Suprapubic skin (tissue), 3 donors: ENCODE data around the gene VSTM2B.

Source experiments
- EP300 ChIP-seq: sonication (generic); formaldehyde crosslinking; IDR thresholded peaks from one replicate; pipeline ENCODE4 v1.6.1; 2017; ENCODE audit warnings: antibody characterized with exemption
- POLR2A ChIP-seq, 2 donors: fragments of 450-650 bp; IDR thresholded peaks; one replicate each; pipeline ENCODE4 v1.6.1; 2017; ENCODE audit warnings: antibody characterized with exemption in 2 of 2, mild to moderate bottlenecking in 2 of 2, moderate library complexity in 2 of 2
- TF ChIP-seq, protein P1 (sequence below), 2 donors: fragments of 200-600 bp in 1 of 2; fragments of 450-650 bp in 1 of 2; sonication (generic) in 1 of 2; IDR thresholded peaks; one replicate each; pipeline ENCODE4 v1.5.1; 2016 to 2019; ENCODE audit warnings: antibody characterized with exemption in 2 of 2, mild to moderate bottlenecking in 1 of 2, moderate library complexity in 1 of 2

DNA sequence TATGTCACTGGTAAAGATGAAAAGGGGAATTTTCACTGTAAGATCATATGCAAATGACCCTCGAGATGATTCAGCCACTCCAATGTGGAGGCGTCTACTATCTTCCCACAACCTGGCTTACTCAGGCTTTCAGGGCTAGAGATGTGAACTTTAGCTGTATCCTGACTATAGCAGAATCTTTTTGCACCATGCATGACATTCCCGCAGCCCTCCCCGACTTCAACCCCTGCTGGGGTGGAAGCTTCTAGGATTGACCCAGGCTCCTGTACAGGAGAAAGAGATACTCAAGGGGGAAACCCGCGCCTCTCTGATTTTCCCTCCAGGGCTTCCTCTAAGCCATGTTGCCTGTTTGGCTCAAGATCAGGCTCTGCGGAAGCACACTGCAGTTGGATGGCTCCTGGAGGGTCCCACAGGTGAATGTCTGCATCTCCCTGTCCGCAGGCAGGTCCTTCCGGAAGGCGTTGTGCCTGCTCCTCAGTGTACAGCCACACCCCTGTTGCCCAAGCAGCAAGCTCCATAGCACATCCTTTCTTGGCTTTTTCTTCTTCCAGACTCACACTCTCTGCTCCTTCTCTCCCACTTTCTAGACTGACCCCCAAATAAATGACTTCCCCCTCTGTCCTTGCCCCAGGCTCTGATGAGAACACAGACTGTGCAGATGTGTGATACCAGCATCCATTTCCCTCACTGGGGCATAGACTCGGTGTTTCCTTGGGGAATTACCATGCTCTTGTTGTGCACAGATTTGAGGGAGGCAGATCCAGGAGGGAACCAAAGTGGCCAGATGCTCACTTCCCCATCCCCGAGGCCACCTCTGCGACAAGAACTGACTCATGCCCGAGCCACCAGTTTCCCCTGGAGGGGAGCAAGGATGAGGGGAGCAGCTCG, 51.2 kb downstream of the VSTM2B start:
- TF ChIP-seq, protein P1, sequence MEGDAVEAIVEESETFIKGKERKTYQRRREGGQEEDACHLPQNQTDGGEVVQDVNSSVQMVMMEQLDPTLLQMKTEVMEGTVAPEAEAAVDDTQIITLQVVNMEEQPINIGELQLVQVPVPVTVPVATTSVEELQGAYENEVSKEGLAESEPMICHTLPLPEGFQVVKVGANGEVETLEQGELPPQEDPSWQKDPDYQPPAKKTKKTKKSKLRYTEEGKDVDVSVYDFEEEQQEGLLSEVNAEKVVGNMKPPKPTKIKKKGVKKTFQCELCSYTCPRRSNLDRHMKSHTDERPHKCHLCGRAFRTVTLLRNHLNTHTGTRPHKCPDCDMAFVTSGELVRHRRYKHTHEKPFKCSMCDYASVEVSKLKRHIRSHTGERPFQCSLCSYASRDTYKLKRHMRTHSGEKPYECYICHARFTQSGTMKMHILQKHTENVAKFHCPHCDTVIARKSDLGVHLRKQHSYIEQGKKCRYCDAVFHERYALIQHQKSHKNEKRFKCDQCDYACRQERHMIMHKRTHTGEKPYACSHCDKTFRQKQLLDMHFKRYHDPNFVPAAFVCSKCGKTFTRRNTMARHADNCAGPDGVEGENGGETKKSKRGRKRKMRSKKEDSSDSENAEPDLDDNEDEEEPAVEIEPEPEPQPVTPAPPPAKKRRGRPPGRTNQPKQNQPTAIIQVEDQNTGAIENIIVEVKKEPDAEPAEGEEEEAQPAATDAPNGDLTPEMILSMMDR (IDR thresholded peaks at IDR 0.05): no peak
- TF ChIP-seq EP300: no peak
- no peak for TF ChIP-seq POLR2A (IDR thresholded peaks at IDR 0.05)
